ENCODE measurements around the gene SPRR5.

The SPRR5 gene

DNA sequence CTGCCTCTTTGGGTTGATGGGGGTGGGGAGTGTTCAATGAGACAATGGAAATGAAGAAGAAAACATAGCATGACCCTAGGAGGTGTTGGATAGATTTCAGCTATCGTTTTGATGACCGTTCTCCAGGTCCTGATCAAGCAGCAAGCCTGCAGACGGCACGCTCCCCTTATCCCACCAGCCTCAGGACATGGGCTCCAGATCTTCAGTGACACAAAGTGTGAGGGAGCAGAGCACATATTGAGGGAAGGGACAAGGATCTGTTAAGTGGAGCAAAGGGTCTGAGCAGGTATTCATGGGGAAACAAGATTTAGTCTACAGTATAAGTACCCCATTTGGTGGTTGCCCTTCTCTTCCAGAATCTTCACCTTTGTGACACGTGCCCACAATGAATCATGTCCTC is 4.7 kb downstream of the SPRR5 start:
- FAIRE-seq = no peak

DNA sequence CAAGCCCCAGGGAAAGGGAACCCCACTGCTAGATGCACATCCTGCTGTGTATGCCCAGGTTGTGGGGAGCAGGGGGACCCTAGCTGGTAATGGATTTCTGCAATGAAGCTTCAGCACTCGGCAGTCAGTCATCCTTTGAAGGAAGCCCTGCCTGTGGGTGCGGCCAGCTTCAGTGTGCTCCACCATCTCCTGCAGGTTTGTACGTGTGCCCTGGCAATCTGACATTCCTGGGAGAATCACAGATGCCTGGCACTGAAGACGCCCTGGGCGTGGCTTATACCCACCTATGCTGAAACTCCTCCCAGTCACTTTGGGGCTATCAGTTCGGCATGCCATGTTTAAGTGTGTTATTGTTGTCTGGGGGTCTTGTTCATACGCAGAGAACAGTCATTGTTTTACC is 6.8 kb downstream of the SPRR5 start:
- no peak for FAIRE-seq

DNA sequence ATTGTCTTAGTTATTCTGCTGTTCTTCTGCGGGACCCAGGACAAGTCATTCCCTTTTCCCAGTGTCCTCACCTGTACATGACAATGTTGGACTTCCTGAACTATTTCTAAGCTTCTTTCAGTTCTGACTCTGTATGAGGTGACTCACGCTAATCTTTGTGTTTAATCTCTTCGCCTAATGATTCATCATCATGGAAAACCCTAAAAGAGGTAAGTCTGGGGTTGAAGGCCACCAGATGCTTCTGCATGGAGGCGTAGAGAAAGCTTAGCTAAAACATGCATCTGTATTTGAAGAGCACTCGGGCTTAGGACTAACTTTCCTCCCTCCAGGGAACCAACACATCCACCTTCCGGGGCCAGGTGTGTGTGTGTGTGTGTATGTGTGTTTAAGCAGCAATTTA is 7.4 kb downstream of the SPRR5 start:
- no peak for FAIRE-seq

DNA sequence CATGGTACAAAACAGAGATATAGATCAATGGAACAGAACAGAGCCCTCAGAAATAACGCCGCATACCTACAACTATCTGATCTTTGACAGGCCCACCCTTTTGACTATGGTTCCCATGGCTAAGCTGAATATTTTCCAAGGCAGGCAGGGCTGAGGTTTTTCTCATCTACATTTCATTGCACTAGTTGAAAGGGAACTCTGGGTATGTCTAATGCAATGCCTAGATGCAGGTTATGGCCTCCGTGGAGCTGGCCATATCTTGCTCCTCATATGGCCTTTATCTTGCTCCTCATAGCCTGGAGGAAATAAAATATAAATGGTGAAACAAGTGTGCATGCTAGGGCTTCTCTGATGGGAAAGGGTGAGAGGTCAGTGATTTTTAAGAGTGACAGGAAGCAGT is 10.6 kb downstream of the SPRR5 start:
- no peak for FAIRE-seq

DNA sequence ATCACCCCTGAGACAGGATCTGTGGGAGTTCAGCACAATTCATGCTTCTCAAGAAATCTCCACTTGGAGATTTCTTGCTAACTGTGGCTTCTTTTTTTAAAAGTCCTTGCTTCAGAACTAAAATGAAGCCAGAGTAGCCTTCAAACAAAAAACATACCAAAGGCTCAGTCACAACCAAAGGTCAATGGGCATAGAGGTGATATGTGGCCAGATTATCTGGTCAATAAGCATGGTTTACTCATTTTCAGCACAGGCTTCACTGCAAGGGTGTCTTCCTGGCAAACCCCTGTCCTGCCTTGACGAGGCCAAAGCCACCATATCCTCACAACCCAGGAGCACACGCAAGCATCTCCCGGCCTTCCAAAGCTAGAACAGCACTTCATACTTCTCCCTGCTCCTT is 12.3 kb downstream of the SPRR5 start:
- no peak for FAIRE-seq

DNA sequence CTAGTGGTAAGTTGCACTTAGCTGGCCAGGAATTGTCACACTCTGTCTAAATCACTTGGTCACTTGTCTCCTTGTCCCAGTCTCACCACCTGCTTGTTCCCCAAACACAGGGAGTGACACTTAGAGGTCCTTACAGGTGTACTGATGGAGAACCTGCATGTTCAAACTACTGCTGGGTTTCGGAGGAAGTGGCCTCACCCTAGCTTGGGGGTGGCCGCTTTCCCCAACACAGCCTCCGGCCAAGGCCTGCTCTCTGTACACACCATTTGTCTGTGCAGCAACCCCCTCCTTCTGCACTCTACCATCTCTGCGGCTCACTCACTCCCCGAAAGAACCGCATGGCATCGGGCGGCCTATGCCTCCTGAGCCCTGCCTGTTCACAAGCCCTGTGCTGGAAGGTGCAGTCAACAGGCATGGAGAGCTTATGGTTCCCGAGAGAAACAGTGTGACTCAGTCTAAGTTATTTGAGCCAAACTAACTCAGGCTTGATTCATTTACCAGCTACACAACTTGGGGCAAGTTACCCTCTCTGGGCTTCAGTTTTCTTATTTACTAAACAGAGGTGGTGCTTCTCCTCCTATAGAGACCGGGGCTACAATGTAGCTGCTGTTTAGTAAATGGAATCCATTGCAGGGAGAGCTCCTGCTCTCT is 12.9 kb downstream of the SPRR5 start:
- FAIRE-seq = no peak

DNA sequence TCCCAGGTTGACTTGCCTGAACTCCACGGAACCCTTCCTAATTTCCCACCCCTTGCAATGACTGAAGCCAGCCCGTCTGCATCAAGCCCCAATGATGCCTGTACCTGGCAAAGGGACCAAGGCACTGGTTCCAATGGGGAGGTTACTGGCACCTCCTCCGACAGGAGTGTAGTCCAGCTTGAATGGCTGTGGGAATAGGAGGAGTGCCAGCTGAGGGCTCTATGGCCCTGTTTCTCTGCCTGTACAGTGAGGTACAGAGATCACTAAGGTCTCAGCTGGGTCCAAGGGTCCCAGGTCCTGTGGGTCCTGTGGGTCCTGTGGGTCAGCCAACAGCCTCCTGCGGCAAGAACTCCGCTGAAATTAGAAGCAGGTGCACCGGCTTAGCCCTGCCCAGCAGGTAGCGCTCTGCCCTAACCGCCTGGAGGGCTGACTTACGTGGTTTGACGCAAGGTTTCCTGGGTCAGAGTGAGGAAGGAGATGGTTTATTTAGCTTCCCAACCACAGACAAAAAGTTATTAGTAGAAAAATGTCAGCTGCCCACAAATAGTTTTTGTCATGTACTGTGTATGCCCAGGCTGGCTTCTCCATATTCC is 13.5 kb downstream of the SPRR5 start:
- FAIRE-seq = no peak

DNA sequence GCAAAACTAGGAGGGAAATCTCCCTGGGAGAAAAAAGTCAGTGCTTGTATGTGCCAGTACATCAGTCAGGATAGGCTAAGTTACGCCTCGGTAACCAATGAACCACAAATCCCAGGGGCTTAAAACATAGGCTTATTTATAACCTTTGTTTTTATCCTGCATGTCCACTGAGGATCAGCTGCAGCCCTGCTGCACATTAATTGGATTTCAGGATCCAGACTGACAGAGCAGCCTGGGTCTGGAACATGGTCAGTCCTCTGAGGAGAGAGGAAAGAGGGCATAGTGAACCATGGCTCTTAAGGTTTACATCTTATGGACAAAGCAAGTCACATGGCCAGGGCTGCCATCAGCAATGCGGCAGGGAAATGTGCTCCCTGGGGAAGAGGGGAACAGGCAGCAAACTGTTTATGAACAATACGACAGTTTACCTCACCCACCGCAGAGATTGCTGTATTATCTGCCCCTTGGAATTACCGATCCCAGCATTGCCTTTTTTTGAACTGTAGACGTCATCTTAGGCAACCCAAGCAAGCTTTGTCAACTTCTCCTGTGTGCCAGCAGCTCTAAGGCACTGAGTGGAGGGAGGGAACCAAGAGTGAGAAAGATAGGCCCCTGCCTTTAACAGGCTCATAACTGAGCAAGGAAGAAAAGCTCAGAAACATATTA is 14.4 kb downstream of the SPRR5 start:
- FAIRE-seq = no peak

DNA sequence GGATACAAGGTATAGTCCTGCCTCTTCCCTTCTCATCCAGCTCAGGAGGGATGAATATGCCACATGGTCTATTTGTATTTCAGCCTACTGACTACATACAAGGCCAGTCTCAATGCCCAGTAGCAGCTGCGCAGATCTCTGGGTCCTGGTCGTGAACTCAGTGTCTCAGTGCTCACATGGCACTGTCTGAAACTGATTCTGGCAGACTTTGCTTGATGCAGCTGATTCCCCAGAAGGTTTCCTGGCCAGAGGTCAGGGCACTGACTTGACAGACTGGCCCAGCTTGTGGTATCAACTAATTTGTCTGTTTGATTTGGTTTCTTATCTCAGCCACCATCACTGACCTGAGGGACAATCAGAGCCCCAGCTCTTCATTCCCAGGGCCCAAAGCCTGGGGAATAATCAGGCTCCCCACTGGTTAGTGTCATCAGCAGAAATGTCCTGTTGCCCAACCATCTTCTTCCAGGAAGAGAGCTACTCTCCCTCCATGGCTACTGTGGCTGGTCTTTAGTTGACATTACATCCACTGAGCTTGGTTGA is 15.9 kb downstream of the SPRR5 start:
- no peak for FAIRE-seq

DNA sequence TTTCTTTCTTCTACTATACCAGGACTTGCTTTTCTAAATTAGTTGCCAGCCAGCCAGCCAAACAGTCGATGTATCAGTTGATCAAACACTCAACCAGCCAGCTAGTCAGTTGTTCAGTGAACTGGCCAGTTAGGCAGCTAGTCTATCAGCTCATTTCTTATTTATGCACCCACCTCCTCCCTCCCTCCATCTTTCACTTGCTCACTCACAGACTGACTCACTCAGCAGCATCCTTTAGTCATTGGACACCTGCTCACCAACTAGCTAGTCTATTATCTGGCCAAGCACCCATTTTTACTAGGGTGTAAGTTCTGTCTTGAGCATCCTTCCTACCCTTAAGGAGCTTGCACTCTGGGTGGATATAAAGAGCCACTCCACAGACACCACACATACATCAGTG is 17.5 kb downstream of the SPRR5 start:
- no peak for FAIRE-seq

DNA sequence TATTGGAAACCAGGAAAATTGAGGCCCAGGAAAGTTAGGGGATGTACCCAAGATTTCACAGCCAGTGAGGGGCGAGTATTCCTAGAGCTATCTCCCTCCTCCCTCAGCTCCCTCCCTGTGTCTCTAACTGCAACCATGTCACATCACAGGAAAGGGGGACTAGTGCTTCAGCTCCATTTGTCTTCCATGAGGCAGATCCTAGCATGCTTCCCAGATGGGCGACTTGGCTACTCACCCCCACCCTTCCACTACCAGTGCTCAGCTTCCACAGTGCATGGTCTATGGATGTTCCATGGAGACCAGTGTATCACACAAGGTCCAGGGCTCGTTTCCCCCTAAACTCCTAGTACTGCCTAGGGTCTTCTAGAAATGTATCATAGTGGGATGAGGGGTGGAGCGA is 18.8 kb downstream of the SPRR5 start:
- no peak for FAIRE-seq

DNA sequence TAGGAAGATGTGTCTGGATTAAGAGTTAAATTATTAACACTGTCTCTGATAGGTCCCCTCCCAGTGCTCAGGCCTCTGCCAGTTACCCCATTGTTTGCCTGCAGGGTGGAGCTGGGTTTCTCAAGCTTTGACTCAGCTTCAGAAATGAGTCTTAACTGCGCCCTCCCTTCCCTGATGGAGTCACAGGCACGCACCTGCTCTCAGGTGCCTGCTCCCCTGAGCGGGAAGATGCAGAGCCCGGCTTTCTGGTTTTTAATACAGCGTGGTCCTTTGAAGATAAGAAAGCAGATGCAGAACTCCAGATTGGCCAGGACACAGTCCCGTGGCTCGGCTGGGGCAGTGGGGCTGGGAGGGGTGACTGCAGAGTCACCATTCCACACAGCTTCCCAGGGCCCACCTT is 20.2 kb downstream of the SPRR5 start:
- FAIRE-seq = no peak

DNA sequence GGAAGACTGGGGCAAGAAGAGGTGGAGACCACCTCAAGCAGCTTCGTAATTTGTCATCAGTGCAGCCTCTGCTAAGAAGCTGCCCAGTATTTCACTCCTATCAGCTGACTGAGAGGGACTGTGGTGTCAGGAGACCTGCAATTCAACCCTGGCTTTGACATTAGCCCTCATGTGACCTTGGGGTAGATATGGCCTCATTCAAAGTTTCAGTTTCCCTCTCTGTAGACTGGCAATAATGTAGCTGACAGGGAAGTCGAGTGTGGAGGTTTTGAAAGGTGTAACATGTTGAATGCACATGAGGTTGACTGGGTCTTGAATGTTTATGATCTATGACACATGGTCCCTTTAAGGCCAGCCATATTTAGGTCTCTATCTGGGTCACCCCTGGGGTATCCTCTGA is 21.2 kb downstream of the SPRR5 start:
- no peak for FAIRE-seq

DNA sequence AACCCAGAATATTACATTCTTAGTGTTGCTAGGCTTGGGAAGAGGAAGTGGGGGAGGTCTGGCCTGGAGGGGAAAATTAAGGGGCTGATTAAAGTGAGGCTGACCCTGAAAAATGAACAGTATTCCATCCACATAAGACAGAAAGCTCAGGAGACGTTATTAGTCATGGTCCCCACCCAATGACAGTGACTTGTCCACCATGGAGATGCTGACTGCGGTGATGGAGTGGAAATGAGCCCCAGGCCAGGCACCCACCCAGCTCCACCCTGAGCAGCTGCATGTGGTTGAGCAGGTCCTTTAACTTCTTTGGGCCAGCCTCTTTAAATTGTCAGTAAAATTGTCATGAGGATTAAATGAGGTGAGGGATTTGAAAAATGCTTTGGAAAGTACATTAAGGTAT is 22.0 kb downstream of the SPRR5 start:
- no peak for FAIRE-seq

DNA sequence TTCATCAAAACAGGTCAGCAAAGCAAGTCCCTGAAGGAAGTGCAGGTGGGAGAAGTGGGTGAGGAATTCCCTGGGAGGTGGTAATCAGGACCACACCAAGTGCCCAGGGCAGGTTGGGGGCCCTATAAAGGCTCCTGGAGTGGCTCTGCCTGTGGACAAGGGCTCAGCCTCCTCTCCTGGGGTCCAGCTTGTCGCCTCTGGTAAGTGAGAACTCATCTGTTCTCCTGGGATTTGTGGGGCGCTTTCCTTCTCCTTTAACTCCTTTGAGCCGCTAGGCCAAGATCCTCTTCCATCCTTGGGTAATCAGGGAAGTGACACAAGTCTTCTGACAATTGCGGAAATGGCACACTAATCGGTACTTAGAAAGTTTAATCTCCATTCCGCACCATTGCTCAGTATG is 23.5 kb downstream of the SPRR5 start, which contains the start of gene SPRR4:
Gene SPRR4 (plus strand): TSS at position 154 of the 400 bp plus-strand sequence. CDS start 1,243 bp downstream, outside the sequence.
- no peak for FAIRE-seq

DNA sequence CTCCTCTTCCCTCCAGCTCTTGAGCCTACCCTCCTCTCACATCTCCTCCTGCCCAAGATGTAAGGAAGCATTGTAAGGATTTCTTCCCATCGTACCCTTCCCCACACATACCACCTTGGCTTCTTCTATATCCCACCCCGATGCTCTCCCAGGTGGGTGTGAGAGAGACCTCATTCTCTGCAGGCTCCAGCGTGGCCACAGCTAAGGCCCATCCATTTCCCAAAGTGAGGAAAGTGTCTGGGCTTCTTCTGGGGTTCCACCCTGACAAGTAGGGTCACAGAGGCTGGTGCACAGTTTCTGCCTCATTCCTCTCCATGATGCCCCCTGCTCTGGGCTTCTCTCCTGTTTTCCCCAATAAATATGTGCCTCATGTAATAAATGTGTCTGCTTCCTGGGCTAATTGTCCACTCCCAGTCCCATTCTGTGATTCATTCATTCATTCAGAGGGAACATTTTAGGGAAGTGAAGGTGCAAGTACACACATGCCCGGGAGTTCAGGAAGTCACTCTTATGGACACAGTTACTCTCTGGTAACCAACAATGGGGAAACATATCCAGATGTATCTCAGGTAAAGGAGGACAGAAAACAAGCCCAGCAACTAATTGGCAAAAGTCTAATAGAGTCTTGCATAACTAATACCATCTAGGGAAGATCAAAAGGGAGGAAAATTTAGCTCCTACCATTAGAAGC is 25.3 kb downstream of the SPRR5 start:
- FAIRE-seq = no peak

DNA sequence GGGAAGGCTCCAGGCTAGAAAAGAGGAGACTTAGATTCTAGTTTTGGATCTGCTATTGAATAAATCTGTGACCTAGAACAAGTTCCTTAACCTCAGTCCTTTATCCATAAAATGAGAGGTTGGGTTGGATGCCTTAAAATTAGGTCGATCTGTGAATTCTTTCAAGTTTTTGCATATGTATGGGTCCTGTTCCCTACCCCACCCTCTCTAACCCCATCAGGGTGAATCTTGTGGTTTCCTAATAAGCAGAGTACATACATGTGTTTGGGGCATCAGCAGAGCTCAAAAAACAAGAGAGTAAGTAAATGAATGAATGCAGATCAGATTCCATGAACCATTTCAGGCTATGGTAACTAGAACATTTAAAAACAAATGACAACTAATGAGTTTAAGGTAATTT is 29.7 kb downstream of the SPRR5 start:
- no peak for FAIRE-seq

DNA sequence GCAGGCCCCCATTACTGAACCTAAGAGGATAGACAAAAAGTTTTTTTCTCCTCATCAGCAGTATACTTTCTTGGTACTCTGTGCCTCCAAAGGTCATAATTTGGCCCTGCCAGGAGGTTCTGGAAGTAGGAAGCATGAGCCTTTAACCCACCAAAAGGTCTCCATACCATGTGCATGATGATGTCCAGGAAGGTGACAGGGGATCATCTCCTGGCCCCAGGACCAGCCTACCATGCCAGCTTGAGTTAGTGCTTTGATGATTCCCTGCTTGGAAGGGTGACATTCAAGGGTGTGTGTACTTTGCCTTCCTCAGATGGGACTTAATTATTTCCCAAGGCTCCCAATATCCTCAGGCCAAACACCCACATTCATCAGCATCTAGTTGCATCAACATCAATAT is 30.6 kb downstream of the SPRR5 start:
- FAIRE-seq = no peak

DNA sequence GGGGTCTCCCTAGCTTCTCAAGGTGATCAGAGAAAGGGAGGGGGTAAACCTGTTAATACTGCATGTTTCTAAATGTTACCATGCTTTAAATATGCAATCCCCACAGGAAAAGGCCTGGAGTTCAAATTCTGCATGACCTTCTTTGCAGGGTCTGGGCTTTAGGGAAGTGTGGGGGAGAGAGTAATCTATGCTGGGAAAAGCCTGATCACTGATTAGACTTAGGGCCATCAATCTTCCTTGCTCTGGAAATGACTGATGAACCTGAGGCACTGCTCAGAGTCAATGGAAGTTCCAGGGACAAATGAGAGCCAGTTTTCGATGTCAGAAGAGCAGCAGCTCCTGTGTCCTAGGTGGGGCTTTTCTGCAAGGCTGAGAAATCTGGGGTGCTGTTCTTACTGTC is 33.7 kb downstream of the SPRR5 start:
- FAIRE-seq = no peak

DNA sequence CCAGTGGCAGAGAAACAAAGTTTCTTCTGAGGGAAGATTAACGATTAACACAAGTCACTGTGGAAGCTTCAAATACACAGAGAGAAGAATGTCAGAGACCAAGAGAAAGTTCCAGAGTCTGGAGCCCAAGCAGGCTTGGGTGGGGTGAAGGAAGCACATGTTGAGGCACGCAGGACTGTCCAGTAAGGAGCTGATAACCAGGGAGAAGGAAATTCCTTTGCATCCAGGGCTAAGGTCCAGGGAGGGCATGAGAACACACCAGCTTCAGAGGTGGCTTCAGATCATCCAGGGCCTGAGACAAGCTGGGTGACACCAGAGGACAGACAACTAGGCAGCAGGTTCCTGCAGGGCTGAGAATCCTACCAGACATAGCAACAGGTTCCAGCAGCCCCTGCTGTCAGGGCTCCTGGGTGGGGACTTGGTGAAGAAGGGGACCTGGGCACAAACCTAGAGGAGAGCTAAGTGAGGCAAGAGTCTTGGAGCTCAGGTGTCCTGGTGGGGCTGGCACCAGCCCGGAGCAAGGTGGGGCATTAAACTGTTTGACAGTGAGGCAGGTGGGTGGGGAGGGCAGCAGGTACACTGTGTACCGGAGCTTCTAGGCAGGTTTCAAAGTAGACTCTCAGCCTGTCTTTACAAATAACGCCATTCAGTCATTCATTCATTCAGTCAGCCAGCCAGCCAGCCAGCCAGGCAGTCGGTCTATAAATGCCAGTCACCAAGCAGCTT is 34.3 kb downstream of the SPRR5 start:
- FAIRE-seq = no peak

DNA sequence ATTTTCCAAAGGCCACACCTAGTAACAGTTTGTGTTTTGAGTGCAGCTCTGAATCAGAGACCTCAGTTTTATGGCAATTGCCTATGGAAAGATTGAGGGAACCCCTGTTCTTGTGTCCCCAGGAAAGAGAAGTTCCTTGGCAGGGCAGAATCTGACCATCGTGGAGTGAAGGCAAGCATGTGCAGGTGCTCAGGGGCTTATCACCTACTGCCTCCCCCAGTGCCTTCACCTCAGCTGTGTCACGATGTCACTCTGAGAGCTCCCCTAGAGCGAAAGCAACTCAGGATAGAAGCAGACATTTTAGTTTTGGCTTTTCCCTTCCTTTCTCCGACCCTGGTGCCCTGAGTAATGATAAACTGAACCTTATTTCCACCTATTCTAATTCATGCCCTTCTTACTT is 35.1 kb downstream of the SPRR5 start:
- FAIRE-seq = no peak

DNA sequence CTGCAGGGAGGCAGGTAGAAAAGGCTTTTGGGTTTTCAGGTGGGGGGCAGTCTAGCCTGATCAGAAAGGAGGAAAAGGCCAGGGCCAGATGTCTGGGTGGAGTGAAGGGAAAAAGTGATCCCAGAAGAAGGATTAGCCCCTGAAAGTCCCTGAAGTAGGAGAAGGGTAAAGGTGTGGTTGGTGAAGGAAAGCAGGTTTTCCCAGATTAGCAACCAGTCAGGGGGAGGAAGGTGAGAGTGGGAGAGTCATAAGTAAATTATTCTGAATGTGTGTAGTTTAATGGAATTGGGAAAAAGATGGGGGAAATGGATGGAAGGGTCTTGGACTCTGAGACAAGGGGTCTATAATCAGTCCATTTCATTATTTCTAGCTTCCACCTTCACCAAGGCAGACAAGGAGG is 36.2 kb downstream of the SPRR5 start:
- FAIRE-seq = no peak

DNA sequence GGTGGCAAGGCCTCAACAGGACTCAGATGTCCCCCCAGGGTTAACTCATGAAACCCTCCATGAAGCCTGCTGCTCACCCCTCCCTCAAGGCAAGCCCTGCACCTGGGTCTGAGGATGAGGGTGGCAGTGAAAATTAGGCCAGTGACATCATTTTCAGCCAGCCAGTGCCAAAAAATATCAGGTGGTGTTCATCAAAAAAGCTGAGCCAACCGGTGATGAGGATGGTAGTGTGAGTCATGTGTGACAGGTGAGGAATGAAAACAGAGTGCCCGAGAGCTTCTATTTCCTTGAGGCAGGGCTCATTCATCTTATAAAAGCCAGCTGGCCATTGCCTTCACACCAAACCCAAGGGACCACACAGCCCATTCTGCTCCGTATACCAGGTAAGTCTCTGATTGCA is 36.7 kb downstream of the SPRR5 start, which contains the start of gene SPRR1A:
Gene SPRR1A (plus strand): TSS at position 339 of the 400 bp plus-strand sequence. CDS start 1,150 bp downstream, outside the sequence.
- no peak for FAIRE-seq

Data from endometrium (tissue), 2 donors.